ENCODE results near the gene ZNF79.
A peak's percentile ranks its signal among the peaks of the same experiment; 100 is the strongest.

Gene ZNF79

DNA sequence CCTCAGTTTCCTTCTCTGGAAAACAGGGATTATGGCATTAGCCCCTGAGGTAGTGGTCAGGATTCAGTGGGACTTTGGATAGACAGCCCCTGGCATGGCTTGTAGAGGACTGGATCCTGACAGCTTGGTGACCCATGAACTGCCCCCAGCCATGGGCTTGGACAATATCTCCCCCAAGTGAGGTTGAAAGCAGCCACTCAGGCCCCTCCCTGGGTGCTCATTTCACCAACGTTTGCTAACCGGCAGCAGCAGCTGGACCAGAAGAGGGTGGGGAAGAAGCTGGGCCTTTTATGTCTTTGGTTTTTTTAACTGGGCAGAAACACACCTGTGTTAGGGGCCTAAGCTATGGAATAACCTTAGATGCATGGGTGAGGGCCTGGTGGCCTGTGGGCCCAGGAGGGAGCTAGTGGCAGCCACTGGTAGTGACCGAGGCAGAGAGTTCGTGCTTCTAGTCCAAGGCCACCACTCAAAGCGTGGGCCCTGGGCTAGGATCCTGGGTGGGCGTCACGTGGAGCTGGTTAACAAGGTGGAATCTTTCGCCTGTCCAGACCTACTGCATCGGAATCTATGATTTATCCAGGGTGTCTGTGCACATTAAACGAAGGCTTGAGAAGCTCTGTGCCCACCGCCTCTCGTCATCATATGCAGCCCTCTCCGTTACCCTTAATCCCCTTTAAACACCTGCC lies 25.3 kb upstream of the ZNF79 start:
- DNase-seq, result no peak

DNA sequence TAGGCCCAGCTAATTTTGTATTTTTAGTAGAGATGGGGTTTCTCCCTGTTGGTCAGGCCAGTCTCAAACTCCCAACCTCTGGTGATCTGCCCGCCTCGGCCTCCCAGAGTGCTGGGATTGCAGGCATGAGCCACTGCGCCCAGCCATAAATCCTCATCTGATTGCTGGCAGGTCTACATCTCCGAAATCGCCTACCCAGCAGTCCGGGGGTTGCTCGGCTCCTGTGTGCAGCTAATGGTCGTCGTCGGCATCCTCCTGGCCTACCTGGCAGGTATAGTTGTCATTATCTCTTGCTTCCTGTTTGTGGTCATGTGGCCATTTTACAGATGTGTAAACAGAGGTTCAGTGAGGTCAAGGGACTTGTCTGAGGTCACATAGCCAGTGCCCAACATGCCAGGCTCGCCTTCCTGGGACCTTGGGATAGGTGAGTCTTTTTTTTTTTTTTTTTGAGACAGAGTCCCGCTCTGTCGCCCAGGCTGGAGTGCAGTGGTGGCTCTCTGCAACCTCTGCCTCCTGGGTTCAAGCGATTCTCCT lies 24.4 kb upstream of the ZNF79 start:
- DNase-seq, result no peak

DNA sequence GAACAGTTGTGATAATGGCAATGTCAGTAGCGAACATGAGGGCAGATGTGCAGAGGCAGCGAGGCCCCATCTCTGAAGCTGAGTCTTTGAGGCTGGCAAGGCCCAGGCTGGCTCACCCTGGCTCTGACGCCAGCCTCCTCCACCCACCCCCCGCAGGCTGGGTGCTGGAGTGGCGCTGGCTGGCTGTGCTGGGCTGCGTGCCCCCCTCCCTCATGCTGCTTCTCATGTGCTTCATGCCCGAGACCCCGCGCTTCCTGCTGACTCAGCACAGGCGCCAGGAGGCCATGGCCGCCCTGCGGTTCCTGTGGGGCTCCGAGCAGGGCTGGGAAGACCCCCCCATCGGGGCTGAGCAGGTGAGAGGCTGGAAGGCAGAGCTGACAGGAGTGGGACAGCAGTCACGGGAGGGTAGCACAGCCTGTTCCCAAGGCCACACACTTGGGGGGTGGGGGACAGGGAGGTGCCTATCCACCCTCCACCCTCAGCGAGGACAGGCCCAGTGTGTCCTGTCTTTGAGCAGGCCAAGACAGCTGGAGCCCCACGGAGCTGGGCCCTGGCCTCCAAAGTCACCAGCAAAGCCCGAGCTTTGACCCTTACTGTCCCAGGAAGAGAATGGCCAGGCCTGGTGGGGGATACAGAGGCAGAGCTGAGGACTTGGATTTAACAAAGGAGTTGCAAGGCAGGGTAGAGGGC lies 21.6 kb upstream of the ZNF79 start:
- DNase-seq, result no peak

DNA sequence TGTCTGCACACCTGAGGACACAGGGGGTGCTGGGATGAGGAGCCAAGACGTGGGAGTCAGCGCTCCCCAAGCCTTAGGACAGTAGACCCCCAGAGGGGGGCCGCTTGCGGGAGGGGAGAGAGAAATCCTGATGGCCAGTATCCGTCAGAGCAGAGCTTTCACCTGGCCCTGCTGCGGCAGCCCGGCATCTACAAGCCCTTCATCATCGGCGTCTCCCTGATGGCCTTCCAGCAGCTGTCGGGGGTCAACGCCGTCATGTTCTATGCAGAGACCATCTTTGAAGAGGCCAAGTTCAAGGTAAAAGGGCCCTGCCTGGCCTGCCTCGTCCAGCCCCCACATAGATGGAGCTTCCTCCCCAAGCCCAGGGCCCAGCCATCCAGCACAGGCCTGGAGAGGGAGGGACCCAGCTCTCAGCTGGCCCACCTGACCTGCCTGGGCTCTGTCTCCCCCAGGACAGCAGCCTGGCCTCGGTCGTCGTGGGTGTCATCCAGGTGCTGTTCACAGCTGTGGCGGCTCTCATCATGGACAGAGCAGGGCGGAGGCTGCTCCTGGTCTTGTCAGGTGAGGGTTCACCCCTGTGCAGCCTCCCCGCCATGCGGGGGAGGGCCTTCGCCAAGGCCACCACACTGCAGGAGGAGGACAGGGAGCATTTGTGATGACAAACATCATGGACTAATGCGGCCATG lies 20.5 kb upstream of the ZNF79 start:
- DNase-seq, result no peak

DNA sequence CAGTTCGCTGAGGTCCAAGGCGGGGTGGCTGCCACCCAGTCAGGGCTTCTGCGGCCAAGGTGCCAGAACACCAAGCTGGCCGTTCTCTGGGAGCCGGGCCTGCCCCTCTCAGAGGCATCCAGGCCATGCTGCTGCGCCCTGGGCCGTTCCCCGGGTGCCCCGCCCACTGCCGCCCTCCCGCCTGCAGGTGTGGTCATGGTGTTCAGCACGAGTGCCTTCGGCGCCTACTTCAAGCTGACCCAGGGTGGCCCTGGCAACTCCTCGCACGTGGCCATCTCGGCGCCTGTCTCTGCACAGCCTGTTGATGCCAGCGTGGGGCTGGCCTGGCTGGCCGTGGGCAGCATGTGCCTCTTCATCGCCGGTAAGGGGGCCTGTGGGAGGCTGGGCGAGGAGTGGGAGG lies 19.6 kb upstream of the ZNF79 start:
- no peak for DNase-seq

DNA sequence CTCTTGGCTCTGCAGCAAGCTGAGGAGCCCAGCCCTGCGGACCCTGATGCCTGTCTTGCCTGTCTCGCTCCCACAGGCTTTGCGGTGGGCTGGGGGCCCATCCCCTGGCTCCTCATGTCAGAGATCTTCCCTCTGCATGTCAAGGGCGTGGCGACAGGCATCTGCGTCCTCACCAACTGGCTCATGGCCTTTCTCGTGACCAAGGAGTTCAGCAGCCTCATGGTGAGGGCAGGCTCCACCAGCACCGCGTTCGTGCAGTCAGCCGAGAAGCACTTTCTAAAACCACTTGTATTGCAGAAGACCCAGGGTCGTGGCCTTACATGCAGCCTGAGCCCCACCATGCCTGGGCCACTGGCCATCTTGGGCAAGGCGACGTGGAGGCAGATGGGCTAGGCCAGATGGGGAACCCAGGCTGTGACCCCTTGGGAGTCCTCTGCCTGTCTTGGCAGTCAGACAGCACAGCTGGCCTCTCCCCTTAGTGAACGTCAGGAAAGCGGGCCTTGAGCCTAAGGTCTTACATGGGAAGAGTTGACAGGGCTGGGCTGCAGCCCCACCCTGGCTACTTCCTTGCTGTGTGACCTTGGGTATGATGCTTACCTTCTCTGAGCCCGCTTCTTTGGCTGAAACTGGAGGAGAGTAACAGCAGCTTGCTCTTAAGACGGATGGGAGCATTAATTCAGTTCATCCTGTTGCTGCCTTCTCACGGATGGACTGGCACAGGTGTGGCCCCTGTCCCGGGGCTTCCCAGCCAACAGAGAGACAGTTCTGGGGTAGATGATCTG lies 18.6 kb upstream of the ZNF79 start:
- no peak for DNase-seq

DNA sequence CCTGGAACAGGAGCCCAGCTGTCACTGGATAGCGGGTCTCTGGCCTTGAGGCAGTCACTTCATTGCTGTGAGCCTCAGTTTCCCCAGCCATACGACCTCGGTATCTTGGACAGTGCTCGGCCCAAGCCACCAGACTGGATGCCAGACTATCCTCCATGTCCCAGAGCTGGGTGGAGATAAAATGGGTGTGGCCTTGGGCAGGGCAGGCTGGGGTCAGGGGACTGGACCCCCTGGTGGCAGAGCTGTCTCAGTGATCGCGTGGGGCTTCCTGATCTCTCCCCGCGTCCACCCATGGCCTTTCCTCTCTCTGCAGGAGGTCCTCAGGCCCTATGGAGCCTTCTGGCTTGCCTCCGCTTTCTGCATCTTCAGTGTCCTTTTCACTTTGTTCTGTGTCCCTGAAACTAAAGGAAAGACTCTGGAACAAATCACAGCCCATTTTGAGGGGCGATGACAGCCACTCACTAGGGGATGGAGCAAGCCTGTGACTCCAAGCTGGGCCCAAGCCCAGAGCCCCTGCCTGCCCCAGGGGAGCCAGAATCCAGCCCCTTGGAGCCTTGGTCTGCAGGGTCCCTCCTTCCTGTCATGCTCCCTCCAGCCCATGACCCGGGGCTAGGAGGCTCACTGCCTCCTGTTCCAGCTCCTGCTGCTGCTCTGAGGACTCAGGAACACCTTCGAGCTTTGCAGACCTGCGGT lies 17.2 kb upstream of the ZNF79 start:
- DNase-seq, result no peak

DNA sequence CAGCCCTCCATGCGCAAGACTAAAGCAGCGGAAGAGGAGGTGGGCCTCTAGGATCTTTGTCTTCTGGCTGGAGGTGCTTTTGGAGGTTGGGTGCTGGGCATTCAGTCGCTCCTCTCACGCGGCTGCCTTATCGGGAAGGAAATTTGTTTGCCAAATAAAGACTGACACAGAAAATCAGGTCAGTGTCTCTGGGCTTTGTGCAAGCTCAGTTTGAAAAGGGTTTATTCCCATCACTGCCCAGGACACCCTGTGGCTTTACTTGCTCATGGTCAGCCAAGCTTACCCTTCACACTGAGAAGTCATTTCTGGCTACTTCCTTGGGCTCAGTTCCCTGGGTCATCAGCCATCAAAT lies 16.7 kb upstream of the ZNF79 start:
- DNase-seq, result no peak

DNA sequence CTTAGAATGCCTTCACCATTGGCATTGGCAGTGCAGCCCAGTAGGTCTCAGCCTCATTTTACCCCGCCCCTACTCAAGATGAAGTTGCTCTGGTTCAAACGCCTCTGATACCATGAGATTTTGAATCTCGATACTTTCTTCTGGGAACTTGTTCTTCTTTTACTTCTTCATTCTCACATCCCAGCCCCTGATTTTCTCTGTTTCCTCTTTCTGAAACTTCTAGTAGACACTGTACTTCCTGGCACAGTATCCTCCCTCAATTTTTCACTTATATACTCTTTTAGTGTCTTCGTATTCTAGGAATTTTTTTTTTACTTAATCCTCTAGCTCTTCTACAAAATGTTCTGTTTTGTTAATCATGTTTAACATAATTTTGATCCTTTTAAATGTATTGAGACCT lies 13.1 kb upstream of the ZNF79 start:
- DNase-seq, result no peak

DNA sequence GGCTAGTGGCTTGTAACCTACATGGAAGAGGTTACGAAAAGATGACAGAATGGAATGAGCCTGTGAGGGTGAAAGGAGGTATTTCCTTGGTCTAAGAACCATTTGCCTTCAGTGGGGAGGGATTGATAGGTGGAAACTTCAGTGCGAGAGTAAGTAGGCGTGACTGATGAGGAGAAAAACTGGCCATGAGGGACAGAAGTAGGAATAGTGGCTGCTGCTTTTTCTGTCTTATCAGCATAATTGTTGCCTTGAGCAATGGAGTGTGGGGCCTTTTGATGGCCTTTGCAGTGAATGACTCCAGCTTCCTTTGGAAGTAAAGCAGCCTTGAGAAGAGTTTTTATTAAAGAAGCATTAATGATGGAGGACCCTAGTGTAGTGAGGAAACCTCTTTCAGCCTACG lies 9.0 kb upstream of the ZNF79 start:
- DNase-seq, result no peak

DNA sequence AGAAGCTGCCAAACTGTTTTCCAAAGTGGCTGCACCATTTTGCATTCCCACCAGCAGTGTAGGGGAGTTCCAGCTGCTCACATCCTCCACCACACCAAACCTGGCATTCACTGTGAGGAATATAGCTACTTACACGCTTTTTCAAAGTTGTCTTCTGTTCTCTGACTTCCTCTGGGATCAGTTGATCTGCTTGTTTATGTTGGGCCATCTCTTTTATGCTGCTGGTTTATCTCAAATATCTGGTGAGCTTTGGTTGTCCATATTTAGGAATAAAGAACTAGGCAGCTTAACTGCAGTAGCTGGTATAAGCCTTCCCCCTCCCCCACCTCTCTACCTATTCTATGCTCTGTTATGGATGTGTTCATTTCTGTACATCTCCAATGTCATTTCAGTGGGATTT lies 8.5 kb upstream of the ZNF79 start:
- DNase-seq, result no peak

DNA sequence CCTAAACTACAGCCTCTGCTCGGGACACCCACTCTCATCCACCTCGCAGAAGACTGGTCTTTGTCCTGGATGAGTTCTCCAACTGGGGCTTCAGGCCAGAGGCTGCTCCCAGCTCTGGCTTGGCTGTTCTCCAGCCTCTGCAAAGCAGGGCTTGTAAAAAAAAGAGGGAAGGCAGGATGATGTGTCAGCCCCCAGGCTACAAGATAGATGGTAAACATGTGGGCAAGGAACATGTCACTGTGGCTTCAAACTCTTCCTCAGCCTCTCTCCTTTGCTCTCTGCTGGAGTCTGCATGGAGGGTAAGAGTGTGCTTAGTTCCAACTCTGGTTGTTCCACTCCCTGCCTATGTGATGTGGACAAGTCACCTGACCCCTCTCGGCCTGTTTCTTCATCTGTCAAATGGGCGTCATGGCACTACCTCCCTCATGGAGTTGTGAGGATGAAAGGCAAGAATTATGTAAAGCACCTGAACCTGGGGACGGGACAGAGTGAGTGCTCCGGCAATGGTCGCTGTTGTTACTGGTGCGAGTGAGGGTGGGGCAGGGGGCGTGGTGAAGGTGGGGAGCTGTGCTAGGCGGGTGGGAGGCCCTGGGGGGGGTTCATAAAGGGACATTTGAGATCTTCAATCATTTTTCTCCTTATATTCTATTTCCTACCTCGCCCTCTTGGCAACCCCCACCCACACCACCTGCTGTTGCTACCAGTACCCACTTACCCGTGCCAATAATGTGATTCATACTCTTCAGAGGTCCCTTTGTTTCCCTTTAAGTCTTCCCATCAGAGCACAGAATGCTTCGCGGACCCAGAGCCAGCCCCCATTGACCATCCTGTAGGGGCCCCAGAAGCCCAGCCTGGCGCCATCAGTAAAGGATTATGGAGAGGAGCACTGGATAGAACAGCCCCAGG lies 6.8 kb upstream of the ZNF79 start:
- no peak for DNase-seq

DNA sequence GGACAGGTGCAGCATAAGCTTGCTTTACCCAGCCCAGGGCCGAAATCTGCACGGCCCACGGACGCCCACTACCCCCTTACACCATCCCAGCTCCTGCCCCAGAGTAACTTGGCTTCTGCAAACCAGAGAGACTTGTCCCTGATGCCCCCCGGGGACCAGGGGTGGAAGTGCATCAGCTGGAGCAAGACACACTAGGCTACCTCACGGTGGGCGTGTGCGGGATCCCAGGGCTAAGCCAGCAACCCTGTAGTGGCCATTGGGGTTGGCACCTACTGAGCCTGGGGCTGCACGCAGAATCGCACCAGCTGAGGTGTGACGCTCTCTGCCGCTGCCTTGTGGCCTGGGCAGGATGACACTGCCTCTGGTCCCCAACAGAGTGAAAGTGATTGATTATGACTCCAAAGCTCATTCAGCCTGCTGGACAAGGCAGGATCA lies 6.1 kb upstream of the ZNF79 start:
- peak; percentile 20 for DNase-seq

DNA sequence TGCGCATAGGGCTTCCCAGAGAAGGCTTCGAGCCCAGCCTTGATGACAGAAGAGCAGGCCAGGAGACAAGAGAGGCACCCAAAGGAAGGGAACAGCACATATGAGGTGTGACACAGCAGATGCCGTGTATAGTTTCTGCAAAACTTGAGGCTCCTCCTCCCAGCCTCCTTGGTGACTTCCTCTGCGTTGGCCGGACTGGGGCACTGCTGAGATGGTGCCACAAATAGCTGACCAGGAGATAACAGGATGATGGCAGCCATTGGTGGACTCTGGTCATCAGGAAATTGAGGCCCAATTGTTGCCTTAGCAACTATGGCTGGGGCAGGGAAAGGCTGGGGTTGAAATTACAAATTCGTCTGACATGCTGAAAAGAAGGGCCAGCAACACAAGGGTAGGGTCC lies 4.8 kb upstream of the ZNF79 start:
- no peak for DNase-seq

DNA sequence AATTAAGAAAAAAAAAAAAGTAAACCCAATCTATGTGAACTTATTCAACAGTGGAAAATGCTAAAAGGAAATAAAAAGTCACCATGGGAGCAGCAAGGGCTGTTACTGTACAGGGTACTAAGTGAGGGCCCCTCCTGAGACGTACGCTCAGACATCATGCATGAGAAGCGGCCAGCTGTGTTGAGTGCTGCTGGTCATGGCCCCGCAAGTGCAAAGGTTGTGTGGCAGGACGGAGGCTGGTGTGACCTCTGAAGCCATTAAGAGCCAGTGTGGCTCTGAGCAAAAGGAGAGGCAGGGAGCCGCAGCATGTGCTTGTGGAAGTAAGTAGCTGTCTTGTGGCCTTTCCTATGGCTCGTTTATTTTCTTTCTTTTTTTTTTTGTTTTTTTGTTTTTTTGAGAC lies 3.1 kb upstream of the ZNF79 start:
- no peak for DNase-seq

DNA sequence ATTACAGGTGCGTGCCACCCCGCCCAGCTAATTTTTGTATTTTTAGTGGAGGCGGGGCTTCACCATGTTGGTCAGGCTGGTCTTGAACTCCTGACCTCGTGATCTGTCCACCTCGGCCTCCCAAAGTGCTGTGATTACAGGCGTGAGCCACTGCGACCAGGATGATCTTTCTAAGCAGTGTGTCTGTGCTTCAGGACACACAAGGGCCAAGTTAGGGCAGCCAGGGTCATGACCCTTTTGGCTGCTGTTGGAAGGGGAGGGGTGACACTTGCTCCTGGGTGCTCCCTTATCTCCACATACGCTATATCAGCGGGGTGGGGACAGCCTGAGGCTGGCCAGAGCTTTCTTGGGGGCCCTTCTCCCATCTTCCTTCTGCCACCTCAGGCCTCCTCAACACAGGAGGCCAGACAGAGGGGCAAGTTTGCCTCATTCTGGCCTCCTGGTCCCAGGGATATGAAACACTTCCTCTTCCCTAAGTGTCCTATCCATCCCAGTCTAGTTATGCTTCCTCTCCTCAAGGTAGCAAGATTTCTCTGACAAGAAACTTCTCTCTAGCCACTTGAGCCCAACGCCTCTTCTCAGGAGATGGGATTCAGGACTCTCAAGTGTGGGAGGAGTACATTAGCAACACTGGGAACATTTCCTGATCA lies 1.9 kb upstream of the ZNF79 start:
- no peak for DNase-seq

DNA sequence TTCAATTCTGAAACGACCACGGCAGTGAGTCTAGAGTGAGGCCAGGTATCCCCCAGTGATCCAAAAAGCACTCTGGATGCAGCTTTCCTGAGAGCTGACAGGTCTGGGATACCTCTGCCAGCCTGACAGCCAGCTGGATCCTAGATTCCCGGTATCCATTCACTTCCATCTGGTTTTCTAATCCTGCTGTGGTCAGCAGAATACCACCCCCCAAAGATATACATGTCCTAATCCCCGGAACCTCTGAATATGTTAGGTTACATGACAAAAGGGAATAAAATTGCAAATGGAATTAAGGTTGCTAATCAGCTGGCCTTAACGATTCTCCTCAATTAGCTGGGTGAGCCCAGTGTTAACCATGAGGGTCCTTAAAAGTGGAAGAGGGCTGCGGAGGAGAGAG lies 1.4 kb upstream of the ZNF79 start:
- no peak for DNase-seq

DNA sequence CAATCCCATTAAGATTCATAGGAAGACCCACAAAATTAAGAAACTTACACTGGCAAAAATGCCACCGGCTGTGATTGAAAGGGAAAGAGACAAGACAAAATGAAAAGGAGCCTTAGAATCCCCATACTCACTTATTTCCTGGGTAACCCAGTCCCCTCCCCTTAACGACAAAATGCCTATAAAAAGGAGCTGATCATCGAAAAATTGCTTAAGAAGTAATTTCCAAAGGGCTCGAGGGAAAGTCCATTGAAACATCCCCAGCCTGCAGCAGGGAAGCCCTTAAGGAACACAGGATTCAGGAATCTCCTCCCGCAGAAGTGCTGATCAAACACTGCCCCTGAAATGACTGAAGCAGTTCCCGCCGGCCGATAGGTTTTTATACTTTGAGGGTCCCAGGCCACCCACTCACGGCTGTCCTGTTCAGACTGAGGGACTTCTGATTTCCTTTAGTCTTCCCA lies 677 bp upstream of the ZNF79 start:
- DNase-seq, result no peak

DNA sequence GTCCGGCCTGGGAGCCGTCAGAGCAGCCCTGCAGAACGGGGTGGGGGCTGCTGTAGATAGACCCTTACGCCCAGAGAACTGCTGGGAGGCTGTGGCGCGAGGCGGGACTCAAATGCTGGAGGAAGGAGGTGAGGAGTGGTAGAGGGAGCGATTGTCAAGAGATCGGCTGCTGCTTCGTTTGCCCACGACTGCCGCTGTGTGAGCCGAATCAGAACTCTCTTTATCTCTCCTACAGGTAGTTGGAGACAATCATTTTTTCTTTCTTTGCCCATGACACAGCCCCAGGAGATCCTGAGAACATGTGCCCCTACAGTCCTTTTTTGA lies 456 bp downstream of the ZNF79 start:
- no peak for DNase-seq

DNA sequence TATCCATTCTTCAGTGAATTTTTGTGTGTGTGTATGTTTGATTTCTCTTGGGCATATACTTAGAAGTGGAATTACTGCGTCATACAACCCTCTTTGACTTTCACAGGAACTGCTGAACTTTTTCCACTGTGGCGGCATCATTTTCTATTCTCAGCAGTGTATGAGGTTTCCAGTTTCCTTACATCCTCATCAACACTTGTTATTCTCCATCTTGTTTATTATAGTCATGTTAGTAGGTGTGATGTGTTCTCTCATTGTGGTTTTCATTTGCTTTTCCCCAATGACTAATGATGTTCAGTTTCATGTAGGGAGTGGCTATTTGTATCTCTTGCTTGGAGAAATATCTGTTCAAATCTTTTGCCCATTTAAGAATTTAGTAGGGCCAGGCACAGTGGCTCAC lies 2.6 kb downstream of the ZNF79 start:
- DNase-seq, result no peak

DNA sequence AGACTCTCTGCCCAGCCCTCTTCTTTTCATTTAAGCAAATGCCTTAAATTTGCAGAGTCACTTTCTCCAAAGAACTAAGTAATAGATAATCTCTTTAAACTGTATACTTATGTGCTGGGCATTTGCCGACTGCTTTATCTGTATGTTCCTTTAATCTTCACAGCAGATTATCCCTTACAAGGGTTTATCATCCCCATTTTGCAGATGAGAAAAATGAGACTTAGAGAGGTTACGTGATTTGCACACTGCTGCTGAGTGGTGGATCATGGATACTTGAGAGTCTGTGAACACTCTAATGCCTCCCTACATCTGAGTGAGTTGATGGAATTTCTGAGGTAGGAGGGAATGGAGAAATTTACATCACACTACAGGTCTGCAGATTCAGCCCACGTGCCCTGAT lies 4.2 kb downstream of the ZNF79 start:
- no peak for DNase-seq
